ENCODE results near the gene VAC14.

The VAC14 gene

GRCh38 chr16:70670175-70670574 is 130.8 kb downstream of the VAC14 start:
- in situ Hi-C loops (cut with HindIII; ENCODE audit: low sequenced_read_pairs), result loop anchor here (10.0 kb wide), 1 partner anchor 95 kb away; no protein-coding TSS in a partner anchor

- in situ Hi-C loops (cut with HindIII; ENCODE audit: low sequenced_read_pairs), result no loop called here
Measured at GRCh38 chr16:70665806-70666735, 134.9 kb downstream of the VAC14 start.

GRCh38 chr16:70665113-70665694 is 135.8 kb downstream of the VAC14 start:
- in situ Hi-C loops (cut with HindIII; ENCODE audit: low sequenced_read_pairs), result no loop called here

DNA sequence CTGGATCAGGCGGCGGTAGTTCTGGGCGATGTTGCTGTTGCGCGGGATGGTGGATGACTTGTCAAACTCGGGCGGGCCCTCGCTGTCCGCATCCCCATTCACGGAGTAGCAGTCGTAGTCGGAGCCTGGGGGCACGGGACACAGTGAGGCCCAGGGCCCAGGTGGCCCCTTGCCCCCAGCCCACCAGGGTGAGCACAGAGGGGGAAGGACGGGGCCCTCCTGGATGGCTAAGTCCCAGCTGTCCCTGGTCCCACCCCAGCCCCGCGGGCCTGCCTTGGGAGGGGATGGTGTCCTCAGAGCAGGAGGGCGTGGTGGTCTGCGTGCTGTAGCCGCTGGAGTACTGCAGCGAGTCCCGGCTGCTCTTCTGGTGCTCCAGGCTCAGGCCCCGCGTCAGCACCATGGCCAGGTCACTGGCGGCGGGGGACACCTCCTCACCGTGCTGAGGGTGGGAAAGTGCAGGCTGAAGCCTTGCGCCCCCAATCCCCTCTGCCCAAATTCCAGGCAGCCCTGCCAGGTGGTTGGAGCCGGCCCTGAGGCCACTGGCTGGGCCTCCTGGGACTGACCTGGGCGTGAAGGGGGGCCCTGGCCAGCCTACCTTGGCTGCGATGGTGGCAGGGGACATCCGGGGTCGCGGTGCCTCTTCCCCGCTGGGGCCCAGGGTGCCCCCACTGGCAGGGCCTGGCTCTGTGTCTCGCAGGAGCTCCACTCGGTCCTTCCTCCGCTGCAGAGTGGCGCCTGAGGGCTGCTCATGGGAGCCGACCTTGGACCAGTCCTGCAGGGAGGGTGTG is 136.4 kb downstream of the VAC14 start:
- in situ Hi-C loops (cut with HindIII; ENCODE audit: low sequenced_read_pairs), result no loop called here

- in situ Hi-C loops (cut with HindIII; ENCODE audit: low sequenced_read_pairs), result no loop called here
Measured at GRCh38 chr16:70663524-70664324, 137.2 kb downstream of the VAC14 start.

DNA sequence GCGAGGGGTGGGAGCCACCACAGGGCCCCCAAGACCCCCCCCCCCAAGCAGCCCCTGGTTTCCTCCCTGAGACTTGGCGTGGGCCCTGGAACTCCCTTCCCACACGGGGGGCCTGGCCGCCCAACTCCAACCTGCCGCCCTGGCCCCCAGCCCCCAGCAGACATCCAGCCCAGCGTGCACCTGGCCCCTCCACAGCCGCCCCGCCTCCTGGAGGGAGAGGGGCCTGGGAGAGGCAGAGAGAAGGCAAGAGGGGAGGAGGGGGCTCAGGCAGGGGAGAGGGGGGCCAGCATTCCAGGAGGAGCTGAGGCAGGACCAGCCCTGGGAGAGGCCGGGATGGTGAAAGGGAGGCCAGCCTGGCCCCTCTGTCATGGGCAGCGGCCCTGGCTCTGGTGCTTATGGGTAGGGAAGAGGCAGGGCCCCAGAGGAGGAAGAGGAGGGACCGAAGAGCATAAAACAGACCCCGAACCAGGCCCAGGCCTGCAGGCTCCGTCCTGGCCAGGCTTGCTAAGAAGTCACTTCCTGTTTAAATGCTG is 137.9 kb downstream of the VAC14 start:
- in situ Hi-C loops (cut with HindIII; ENCODE audit: low sequenced_read_pairs), result no loop called here

DNA sequence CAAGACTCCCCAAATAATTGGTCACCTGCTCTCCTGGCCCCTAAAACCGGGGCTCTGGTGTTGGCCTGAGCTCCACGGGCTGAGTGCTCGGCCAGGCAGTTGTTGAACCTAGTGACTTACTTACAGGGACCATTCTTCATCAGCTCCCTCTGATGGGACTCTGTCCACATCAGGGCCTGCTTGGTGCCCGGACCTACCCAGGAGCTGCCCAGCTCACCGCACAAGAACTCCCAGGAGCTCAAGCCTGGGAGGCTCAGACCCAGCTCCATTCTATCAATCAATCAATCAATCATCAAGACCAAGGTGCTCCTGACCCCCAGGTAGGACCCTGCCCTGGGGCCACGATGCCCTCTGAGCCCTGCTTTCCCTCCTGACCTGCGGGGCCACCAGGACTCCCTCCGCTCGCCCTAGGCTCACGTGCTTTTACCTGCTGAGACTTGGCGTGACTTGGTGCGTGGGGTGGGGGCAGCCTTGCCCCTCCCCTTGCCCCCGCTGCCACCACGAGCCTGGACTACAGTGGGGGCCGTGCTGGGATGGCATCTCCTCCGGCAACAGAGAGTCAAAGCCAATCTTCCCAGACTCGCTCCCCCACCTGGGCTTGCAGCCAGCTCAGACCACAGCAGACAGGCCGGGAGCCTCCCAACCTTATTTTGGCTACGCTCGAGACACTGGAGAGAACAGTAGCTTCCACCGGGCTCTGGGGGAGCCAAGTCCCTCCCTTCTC is 138.9 kb downstream of the VAC14 start:
- in situ Hi-C loops (cut with HindIII; ENCODE audit: low sequenced_read_pairs), result no loop called here

- in situ Hi-C loops (cut with HindIII; ENCODE audit: low sequenced_read_pairs), result no loop called here
Measured at GRCh38 chr16:70661534-70661917, 139.4 kb downstream of the VAC14 start.

DNA sequence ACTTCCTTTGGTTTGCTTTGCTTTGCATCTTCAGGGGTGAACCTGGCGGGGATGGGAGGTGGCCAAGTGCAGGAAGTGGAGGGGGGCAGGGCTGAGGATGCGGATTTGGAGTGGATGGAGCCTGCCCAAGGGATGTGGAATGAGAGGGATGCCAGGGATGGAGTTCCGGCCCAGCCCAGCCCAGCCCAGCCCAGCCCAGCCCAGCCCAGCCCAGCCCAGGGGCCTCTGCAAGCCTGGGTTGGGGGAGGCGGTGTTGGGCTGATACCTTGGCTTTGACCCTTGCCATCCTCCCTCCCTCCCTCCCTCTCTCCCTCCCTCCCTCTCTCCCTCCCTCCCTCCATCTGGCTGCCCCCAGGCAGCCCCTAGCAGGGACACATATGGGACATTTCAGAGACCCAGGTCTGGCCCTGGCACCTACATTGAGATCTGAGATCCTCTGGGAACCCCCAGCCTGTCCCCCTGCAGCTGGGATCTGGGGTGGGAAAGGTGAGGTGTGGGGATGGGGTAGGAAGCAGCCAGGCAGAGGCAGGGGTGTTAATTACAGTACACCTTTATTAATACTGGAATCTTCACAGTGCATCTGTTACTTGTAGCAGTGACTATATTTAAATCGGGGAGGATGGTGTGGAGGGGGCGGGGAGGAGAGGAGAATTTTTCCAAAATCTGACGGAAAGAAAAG is 140.1 kb downstream of the VAC14 start:
- in situ Hi-C loops (cut with HindIII; ENCODE audit: low sequenced_read_pairs), result no loop called here

DNA sequence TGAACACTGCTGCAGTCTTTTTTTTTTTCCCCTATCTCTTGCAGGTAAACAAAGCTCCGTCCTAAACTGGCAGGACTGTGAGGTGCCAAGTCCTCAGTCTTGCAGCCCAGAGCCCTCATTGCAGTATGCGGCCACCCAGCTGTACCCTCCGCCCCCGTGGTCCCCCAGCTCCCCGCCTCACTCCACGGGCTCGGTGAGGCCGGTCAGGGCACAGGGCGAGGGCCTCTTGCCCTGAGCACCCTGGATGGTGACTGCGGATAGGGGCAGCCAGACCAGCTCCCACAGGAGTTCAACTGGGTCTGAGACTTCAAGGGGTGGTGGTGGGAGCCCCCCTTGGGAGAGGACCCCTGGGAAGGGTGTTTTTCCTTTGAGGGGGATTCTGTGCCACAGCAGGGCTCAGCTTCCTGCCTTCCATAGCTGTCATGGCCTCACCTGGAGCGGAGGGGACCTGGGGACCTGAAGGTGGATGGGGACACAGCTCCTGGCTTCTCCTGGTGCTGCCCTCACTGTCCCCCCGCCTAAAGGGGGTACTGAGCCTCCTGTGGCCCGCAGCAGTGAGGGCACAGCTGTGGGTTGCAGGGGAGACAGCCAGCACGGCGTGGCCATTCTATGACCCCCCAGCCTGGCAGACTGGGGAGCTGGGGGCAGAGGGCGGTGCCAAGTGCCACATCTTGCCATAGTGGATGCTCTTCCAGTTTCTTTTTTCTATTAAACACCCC is 140.8 kb downstream of the VAC14 start:
- in situ Hi-C loops (cut with HindIII; ENCODE audit: low sequenced_read_pairs), result loop anchor here (10.0 kb wide), 1 partner anchor 95 kb away; no protein-coding TSS in a partner anchor

DNA sequence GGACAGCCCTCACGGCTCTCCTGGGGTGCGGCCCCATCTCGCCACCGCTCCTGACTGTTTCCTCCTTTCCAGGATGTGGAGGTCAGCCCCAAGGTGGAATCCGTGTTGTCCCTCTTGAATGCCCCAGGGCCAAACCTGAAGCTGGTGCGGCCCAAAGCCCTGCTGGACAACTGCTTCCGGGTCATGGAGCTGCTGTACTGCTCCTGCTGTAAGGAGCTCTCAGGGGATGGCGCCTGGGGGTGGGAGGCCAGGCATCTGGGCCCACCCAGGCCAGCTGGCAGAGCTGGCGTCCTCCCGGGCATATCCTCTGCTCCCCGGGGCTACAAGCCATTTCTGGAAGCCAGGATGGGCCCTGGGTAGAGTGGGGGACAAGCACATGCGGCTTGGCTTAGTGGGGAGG is 141.4 kb downstream of the VAC14 start:
- in situ Hi-C loops (cut with HindIII; ENCODE audit: low sequenced_read_pairs), result loop anchor here (10.0 kb wide), 1 partner anchor 95 kb away; no protein-coding TSS in a partner anchor

GRCh38 chr16:70658921-70659320 is 142.0 kb downstream of the VAC14 start:
- in situ Hi-C loops (cut with HindIII; ENCODE audit: low sequenced_read_pairs), result loop anchor here (10.0 kb wide), 1 partner anchor 94 kb away; no protein-coding TSS in a partner anchor

DNA sequence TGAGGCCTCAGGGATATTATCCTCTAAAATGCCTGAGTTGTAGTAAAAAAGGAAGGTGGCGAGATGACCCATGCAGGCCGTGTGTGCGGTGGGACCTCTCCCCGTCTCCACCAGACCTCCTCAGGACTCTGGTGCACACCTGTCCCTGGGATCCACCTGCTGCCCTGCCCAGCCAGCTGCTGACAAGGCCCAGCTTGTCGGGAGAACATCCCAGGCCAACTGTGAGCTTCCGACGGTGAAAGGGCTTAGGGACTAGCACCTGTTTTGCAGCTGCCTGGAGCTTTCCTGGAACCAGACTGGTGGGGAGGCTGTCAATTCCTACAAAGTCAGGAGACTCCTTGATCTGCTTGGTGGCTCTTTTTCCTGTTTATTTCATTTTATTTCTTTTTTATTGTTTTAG is 143.0 kb downstream of the VAC14 start:
- in situ Hi-C loops (cut with HindIII; ENCODE audit: low sequenced_read_pairs), result loop anchor here (10.0 kb wide), 1 partner anchor 93 kb away; no protein-coding TSS in a partner anchor

DNA sequence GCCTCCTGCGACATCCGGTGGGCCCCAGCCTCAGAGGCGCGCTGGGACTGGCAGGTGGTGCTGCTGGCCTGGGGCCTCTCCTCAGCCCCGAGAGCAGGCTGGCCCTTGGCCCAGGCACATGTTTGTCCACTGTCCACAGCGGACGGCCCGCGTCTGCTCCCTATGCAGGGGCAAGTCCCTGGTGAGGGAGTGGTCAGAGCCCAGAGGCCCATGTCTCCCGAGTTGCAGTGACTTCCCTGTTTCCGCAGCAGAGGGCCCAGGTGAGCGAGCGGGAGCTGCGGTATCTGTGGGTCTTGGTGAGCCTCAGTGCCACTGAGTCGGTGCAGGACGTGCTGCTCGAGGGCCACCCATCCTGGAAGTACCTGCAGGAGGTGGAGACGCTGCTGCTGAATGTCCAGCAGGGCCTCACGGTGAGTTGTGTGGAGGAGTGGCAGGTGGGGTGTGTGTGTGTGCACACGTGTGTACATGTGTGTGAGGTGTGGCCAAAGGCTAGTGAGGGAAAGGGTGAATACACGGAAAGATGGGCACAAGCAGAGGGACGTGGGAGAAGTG is 144.2 kb downstream of the VAC14 start:
- in situ Hi-C loops (cut with HindIII; ENCODE audit: low sequenced_read_pairs), result loop anchor here (10.0 kb wide), 1 partner anchor 92 kb away; no protein-coding TSS in a partner anchor

- in situ Hi-C loops (cut with HindIII; ENCODE audit: low sequenced_read_pairs), result loop anchor here (10.0 kb wide), 1 partner anchor 91 kb away; no protein-coding TSS in a partner anchor
Measured at GRCh38 chr16:70656065-70656711, 144.8 kb downstream of the VAC14 start.

DNA sequence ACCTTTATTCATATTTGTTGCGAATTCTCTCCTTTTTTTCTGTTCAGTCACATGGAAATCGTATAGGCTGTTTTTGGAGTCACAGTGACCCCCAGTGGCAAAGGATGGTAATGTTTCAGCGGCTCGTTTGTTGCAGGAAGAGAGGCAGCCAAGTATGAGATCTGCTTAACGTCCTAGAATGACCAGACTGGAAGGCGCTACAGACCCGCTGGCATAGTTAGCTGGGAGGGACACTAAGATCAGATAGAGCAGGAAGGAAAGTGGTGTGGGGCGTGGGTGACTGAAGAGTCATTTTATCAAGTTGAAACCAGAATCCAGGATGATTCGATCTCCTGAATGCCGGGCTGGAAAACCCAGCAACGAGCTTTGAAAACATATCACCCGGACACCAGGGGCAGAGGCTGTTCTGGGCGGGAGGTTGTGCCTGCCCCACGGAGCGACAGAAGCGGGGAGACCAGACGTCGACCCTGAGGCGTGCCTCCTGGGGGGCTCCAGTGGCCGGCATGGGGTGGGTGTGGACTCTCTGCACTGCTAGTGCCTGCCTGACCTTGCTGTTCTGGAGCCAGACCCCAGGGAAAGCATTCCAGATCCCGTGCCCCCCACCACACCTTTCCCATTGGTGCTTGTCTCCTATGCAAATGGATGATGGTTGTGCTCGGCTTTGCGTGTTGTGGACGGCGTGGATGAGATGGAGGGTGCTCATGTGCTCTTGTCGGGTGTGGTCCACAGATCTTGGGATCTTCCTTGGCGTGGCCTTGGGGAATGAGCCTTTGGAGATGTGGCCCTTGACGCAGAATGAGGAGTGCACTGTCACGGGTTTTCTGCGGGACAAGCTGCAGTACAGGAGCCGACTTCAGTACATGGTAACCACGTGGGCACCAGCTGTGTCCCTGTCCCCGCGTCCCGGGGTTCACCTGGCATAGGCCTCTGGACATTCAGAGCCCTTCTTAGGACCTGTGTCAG is 146.9 kb downstream of the VAC14 start:
- in situ Hi-C loops (cut with HindIII; ENCODE audit: low sequenced_read_pairs), result loop anchor here (10.0 kb wide), 1 partner anchor 89 kb away; no protein-coding TSS in a partner anchor
